ENCODE results near the gene POLR1B. TPM values are rescaled to one million over a fixed set of nuclear protein-coding genes. Genes with fewer than 3 reads are reported as not detected.
"Not testable (repeated sequence)": the region's sequence is repeated elsewhere in the genome, so short reads cannot be mapped to it uniquely, and the experiment has no call there.

POLR1B gene
- total RNA-seq, 4 donors from 2014 or later, result 21.9 to 27.9 (median 27.4) TPM

DNA sequence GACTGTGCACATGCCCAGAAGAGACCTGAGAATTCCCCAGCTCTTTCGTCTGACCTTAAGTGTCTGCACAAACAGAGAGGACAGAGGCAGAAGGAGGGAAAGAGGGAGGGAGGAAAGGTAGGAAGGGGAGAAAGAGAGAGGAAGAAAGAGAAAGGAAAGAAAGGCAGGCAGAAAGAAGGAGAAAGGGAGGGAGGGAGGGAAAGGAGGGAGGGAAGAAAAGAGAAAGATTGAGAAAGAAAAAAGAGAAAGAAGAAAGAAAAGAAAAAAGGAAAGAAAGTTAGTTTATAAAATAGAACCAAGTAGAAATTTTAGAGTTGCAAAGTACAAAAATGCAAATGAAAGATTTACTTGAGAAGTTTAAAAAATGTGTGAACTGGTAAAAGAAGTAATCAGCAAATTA, 7.4 kb upstream of the POLR1B start:
- WGBS, result 81% methylated on average over 1 of the region's 1 CpG

DNA sequence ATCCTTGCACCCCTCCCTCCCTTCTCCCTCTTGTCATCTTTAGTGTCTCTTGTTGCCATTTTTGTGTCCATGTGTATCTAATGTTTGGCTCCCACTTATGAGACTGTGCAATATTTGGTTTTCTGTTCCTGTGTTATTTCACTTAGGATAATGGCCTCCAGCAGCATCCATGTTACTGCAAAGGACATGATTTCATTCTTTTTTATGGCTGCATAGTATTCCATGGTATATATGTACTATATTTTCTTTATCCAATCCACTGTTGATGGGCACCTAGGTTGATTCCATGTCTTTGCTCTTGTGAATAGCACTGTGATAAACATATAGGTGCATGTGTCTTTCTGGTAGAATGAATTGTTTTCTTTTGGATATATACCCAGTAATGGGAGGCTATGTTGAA, 5.6 kb upstream of the POLR1B start:
- not testable (repeated sequence) for H3K9me3 ChIP-seq; H3K27me3 ChIP-seq; DNase-seq (ENCODE audit: low spot score in 2 of 2); H3K4me3 ChIP-seq; H3K4me1 ChIP-seq; H3K27ac ChIP-seq
- H3K36me3 ChIP-seq, result peaks cover 18% of the 10 kb centered on the region

More for the DNA sequence above, 7.4 kb upstream of the POLR1B start:
- Histone ChIP-seq H3K4me3 (no peak overlapping the region), H3K27ac (no peak overlapping the region), H3K9me3 (no peaks in the 10 kb centered on the region), H3K4me1 (no peaks in the 10 kb centered on the region), H3K36me3 (peaks cover 34% of the 10 kb centered on the region), H3K27me3 (no peaks in the 10 kb centered on the region)
- no peak for TF ChIP-seq POLR2A (IDR thresholded peaks at IDR 0.05)
- TF ChIP-seq, protein P1, sequence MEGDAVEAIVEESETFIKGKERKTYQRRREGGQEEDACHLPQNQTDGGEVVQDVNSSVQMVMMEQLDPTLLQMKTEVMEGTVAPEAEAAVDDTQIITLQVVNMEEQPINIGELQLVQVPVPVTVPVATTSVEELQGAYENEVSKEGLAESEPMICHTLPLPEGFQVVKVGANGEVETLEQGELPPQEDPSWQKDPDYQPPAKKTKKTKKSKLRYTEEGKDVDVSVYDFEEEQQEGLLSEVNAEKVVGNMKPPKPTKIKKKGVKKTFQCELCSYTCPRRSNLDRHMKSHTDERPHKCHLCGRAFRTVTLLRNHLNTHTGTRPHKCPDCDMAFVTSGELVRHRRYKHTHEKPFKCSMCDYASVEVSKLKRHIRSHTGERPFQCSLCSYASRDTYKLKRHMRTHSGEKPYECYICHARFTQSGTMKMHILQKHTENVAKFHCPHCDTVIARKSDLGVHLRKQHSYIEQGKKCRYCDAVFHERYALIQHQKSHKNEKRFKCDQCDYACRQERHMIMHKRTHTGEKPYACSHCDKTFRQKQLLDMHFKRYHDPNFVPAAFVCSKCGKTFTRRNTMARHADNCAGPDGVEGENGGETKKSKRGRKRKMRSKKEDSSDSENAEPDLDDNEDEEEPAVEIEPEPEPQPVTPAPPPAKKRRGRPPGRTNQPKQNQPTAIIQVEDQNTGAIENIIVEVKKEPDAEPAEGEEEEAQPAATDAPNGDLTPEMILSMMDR (IDR thresholded peaks at IDR 0.05), result no peak
- no peak for TF ChIP-seq EP300 (IDR thresholded peaks at IDR 0.05)
- no peak for TF ChIP-seq POLR2AphosphoS5 (IDR thresholded peaks at IDR 0.05)
- no peak for DNase-seq (ENCODE audit: low spot score in 2 of 2)

DNA sequence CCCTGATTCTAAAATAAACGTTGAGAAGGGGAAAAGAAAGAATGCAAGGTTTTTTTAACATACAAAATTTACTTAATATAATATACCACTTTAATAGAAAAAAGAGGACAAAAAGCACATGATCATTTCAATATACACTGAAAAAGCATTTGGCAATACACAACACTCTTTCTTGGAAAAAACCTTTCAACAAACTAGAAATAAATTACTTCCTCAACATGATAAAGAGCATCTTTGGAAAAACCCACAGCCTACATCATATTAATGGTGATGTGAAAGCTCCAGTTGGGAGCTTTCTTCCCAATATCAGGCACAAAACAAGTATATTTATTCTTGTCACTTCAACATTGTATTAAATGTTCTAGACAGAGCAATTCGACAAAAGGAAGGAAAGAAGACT, 3.0 kb upstream of the POLR1B start:
- TF ChIP-seq POLR2AphosphoS5 (IDR thresholded peaks at IDR 0.05), result no peak
- TF ChIP-seq EP300 (IDR thresholded peaks at IDR 0.05), result no peak
- TF ChIP-seq POLR2A (IDR thresholded peaks at IDR 0.05), result no peak
- TF ChIP-seq, protein P1 (IDR thresholded peaks at IDR 0.05), result no peak
- 61% methylated on average over 2 of the region's 2 CpGs for WGBS

DNA sequence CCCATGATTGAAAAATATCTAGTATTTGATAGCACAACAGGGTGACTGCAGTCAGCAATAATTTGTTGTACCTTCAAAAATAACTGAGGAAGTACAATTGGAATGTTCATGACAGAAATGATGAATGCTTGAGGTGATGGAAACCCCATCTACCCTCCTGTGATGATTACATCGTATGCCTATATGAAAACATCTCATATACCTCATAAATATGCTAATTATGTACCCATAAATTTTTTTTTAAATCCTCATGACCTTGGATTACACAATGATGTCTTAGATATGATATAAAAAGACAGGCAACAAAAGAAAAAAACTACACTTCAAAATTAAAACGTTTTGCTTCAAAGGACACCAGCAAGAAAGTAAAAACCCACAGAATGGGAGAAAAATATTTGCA, 1.4 kb upstream of the POLR1B start:
- TF ChIP-seq, protein P1 (IDR thresholded peaks at IDR 0.05), result no peak
- no peak for TF ChIP-seq EP300 (IDR thresholded peaks at IDR 0.05)
- no peak for TF ChIP-seq POLR2A (IDR thresholded peaks at IDR 0.05)
- TF ChIP-seq POLR2AphosphoS5 (IDR thresholded peaks at IDR 0.05), result no peak
- no peaks in the 10 kb centered on the region for H3K27me3 ChIP-seq
- H3K9me3 ChIP-seq, result no peaks in the 10 kb centered on the region
- 41% methylated on average over 2 of the region's 2 CpGs for WGBS
- H3K27ac ChIP-seq, result no peak overlapping the region
- peaks cover 26% of the 10 kb centered on the region for H3K4me1 ChIP-seq
- no peak for DNase-seq (ENCODE audit: low spot score in 2 of 2)
- no peak overlapping the region for H3K4me3 ChIP-seq
- no peaks in the 10 kb centered on the region for H3K36me3 ChIP-seq

More for the DNA sequence above, 3.0 kb upstream of the POLR1B start:
- no peak for DNase-seq (ENCODE audit: low spot score in 2 of 2)
- Histone ChIP-seq H3K9me3 (no peaks in the 10 kb centered on the region), H3K27ac (no peak overlapping the region), H3K36me3 (no peaks in the 10 kb centered on the region), H3K27me3 (no peaks in the 10 kb centered on the region), H3K4me3 (no peak overlapping the region), H3K4me1 (peaks cover 26% of the 10 kb centered on the region)

DNA sequence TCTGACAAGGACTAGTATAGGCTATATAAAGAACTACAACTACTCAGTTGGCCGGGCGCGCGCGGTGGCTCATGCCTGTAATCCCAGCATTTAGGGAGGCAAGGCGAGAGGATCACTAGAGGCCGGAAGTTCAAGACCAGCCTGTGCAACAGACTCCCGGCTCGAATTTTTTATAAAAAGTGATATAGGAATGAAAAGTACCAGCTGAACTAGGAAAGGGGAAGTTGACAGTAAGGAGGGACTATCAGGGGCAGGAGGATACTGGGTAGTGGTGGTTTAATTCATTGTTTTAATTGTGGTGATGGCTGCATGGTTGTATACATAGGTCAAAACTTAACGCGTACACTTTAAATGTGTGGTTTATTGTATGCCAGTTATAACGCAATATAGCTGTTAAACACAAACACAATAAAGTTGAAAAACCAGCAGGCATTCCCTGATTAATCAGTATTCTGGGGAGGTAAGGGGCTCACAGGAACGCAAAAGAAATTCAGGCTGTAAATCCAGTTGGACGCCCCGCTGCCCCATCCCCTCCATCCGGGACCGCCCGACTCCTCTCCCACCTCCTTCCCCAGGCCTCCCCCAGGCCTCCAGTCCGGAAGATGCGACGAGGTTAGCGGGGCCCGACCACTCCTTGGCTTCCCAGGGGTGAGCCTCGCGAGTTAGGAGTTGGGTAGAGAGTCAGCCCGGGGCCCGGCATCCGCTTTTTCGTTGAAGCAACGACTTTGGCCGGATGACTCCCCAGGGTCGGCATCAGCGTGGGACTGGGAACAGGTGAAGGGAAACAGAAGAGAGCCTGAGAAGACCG, 746 bp upstream of the POLR1B start:
- H3K4me1 ChIP-seq, result peaks cover 26% of the 10 kb centered on the region
- 22% methylated on average over 33 of the region's 34 CpGs for WGBS

More for the DNA sequence above, 746 bp upstream of the POLR1B start:
- TF ChIP-seq POLR2A (IDR thresholded peaks at IDR 0.05), result no peak
- TF ChIP-seq, protein P1 (IDR thresholded peaks at IDR 0.05), result no peak
- no peak for TF ChIP-seq POLR2AphosphoS5 (IDR thresholded peaks at IDR 0.05)
- no peak for TF ChIP-seq EP300 (IDR thresholded peaks at IDR 0.05)
- peak overlapping the region; percentile 95 for H3K4me3 ChIP-seq
- H3K36me3 ChIP-seq, result no peaks in the 10 kb centered on the region
- peak overlapping the region; percentile 85 for H3K27ac ChIP-seq
- DNase-seq (ENCODE audit: low spot score in 2 of 2), result peak; percentile 80 to 84
- H3K9me3 ChIP-seq, result no peaks in the 10 kb centered on the region
- H3K27me3 ChIP-seq, result no peaks in the 10 kb centered on the region
